Measurements from ENCODE around the gene LSP1. TPM values are rescaled to one million over a fixed set of nuclear protein-coding genes. Genes with fewer than 3 reads are reported as not detected.

The LSP1 gene
- total and polyA plus RNA-seq, 12 donors: 4.0 to 1,341 (median 278) TPM

- no peaks in the 10 kb centered on the region for H3K9me3 ChIP-seq (replicated peaks in 1 of 3)
- H3K36me3 ChIP-seq (replicated peaks in 1 of 2): no peaks in the 10 kb centered on the region
- no peak for DNase-seq
- intact Hi-C loops (cut with DNase I): no loop called here
- WGBS, 4 donors: 39 to 55% (median 51%) methylated on average over 9 of the region's 9 CpGs
- H3K27ac ChIP-seq: peak overlapping the region; percentile 10 to 83 (median 28)
- no peak for TF ChIP-seq POLR2A (IDR thresholded peaks at IDR 0.05)
- TF ChIP-seq CTCF (IDR thresholded peaks at IDR 0.05): no peak
- H3K27me3 ChIP-seq: no peaks in the 10 kb centered on the region
- no peak overlapping the region for H3K4me3 ChIP-seq
- H3K4me1 ChIP-seq (replicated peaks in 1 of 2): peaks cover 0 to 3% of the 10 kb centered on the region in 2 donors
Observed at GRCh38 chr11:1908618-1909017, 55.7 kb downstream of the LSP1 start.

- peak overlapping the region in 1 of 5 donors; percentile 65 for H3K27ac ChIP-seq
- H3K9me3 ChIP-seq (replicated peaks in 1 of 3): no peaks in the 10 kb centered on the region
- TF ChIP-seq CTCF (IDR thresholded peaks at IDR 0.05): no peak
- no peak for TF ChIP-seq POLR2A (IDR thresholded peaks at IDR 0.05)
- H3K4me3 ChIP-seq: no peak overlapping the region
- H3K4me1 ChIP-seq (replicated peaks in 1 of 2): peaks cover 0 to 3% of the 10 kb centered on the region in 2 donors
- no peaks in the 10 kb centered on the region for H3K27me3 ChIP-seq
- WGBS, 4 donors: 85 to 89% (median 86%) methylated on average over 7 of the region's 7 CpGs
- no peaks in the 10 kb centered on the region for H3K36me3 ChIP-seq (replicated peaks in 1 of 2)
- intact Hi-C loops (cut with DNase I): no loop called here
- no peak for DNase-seq
Observed at GRCh38 chr11:1909524-1909923, 56.6 kb downstream of the LSP1 start.

- 78 to 81% (median 80%) methylated on average over 13 of the region's 13 CpGs for WGBS, 4 donors
- no peaks in the 10 kb centered on the region for H3K9me3 ChIP-seq (replicated peaks in 1 of 3)
- no peak for DNase-seq
- no peaks in the 10 kb centered on the region for H3K36me3 ChIP-seq (replicated peaks in 1 of 2)
- H3K4me3 ChIP-seq: no peak overlapping the region
- H3K4me1 ChIP-seq (replicated peaks in 1 of 2): peaks cover 2 to 3% of the 10 kb centered on the region in 2 donors
- peak overlapping the region in 1 of 5 donors; percentile 47 for H3K27ac ChIP-seq
- no peak for TF ChIP-seq CTCF (IDR thresholded peaks at IDR 0.05)
- no peak for TF ChIP-seq POLR2A (IDR thresholded peaks at IDR 0.05)
- intact Hi-C loops (cut with DNase I): no loop called here
- H3K27me3 ChIP-seq: no peaks in the 10 kb centered on the region
Observed at GRCh38 chr11:1912289-1912878, 59.5 kb downstream of the LSP1 start.

GRCh38 chr11:1913271-1914060 is 60.6 kb downstream of the LSP1 start:
- Histone ChIP-seq H3K27ac (no peak overlapping the region), H3K4me1 (replicated peaks in 1 of 2) (peaks cover 3% of the 10 kb centered on the region in 2 donors), H3K4me3 (no peak overlapping the region), H3K36me3 (replicated peaks in 1 of 2) (no peaks in the 10 kb centered on the region), H3K9me3 (replicated peaks in 1 of 3) (no peaks in the 10 kb centered on the region), H3K27me3 (no peaks in the 10 kb centered on the region)
- TF ChIP-seq CTCF (IDR thresholded peaks at IDR 0.05) (no peak), POLR2A (IDR thresholded peaks at IDR 0.05) (no peak)
- intact Hi-C loops (cut with DNase I): loop anchor here in 1 of 2 donors (1.0 kb wide), 2 partner anchors 22 to 25 kb away; no protein-coding TSS in a partner anchor
- 91 to 92% (median 91%) methylated on average over 29 to 31 of the region's 31 CpGs for WGBS, 4 donors
- DNase-seq: no peak

Measured in adrenal gland (tissue), 12 donors.